ENCODE measurements around the gene DNAJC7.

DNAJC7 gene

DNA sequence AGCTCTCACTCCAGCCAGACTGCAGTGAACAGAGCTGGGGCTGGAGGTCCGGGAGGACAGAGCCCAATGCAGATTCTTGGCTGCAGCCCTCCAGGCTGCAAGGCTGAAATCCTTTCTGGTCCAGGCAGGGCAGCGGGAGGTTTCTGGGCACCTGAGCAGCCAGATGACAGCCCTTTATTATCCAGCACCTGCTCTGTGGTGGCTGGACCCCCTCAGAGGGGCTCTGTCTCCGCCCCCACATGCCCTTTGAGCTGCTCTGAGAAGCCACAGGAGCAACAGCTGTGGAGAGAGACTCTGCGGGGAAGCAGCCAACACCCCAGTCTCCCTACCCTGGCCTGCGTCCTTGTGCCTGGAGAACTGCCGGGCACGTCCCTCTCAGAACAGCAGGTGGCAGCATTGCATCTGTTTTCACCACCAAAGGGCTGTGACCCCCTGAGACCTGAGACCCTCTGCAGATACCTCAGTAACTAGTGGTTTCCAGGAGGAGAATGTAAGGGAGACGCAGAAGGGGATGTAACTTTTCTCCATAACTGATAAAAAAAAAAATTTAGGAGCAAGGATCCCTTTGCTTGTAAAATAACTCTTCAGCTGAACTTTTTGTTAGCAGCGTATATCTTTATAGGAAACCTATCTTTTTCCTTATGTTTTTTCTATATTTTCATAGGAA is 54.3 kb downstream of the DNAJC7 start:
- TF ChIP-seq, protein P1, sequence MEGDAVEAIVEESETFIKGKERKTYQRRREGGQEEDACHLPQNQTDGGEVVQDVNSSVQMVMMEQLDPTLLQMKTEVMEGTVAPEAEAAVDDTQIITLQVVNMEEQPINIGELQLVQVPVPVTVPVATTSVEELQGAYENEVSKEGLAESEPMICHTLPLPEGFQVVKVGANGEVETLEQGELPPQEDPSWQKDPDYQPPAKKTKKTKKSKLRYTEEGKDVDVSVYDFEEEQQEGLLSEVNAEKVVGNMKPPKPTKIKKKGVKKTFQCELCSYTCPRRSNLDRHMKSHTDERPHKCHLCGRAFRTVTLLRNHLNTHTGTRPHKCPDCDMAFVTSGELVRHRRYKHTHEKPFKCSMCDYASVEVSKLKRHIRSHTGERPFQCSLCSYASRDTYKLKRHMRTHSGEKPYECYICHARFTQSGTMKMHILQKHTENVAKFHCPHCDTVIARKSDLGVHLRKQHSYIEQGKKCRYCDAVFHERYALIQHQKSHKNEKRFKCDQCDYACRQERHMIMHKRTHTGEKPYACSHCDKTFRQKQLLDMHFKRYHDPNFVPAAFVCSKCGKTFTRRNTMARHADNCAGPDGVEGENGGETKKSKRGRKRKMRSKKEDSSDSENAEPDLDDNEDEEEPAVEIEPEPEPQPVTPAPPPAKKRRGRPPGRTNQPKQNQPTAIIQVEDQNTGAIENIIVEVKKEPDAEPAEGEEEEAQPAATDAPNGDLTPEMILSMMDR (IDR thresholded peaks at IDR 0.05; ENCODE audit: low read length, missing control alignments), result peak; percentile 91
- no peak overlapping the region for H3K4me3 ChIP-seq (replicated peaks; ENCODE audit: low read depth, low read length)
- DNase-seq (ENCODE audit: low read depth), result peak; percentile 66

DNA sequence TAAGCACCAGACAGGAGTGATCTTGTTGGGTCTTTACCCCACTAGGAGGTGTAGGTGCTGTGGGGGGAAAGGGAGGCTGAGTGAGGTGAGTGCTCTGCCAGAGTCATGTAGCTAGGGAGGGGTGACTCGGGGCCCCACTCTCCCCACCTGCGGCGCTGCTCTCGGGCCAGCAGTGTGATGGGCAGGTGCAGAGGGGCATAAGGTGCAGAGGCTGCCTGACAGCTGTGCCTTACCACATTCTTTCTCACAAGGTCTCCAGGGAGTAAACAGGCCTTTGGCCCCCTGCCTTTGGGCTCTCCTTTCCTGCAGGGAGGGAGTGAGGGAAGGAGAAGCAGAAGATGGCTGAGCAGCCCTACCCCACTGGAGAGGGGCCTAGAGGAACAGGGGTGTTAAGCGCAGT is 55.1 kb downstream of the DNAJC7 start:
- TF ChIP-seq, protein P1 (IDR thresholded peaks at IDR 0.05; ENCODE audit: low read length, missing control alignments), result no peak
- no peak overlapping the region for H3K4me3 ChIP-seq (replicated peaks; ENCODE audit: low read depth, low read length)
- DNase-seq (ENCODE audit: low read depth), result no peak

DNA sequence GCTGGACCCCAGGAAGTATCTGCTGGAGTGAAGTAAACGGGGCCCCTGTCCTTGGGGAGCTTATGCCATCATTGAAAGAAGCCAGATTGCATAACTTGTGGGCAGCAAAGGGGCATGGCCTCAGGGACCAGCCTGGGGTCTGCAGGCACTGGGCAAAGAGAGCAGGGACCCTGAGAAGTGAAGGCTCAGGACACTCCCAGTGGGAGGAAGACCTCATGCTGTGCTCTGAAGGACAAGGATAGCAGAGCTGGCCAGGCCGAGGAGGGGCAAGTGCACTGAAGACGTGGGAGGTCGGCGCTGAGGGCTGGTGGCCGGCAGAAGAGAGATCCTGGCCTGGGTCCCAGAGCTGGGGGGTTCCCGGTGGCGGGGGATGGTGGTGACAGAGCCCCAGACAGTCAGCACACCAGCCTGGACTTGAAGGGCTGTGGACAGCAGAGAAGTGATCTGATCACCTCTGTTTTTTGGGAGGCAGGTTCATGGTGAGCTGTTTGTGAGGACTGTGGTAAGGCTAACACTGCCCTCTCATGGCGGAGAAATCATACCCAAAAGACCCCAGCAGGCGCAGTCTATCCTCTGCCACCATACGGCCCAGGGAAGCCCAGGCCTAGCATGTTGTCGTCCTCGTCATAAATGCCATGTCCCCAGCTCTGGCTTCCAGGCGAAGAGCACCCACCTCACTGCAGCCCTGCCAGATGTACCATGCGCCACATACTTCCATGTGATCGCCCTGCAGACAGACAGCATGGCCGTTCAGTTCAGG is 57.7 kb downstream of the DNAJC7 start:
- TF ChIP-seq, protein P1 (IDR thresholded peaks at IDR 0.05; ENCODE audit: low read length, missing control alignments), result peak; percentile 59
- peak; percentile 78 for DNase-seq (ENCODE audit: low read depth)

GRCh38 chr17:41959030-41959335 is 58.3 kb downstream of the DNAJC7 start:
- DNase-seq (ENCODE audit: low read depth), result no peak
- no peak overlapping the region for H3K4me3 ChIP-seq (replicated peaks; ENCODE audit: low read depth, low read length)
- TF ChIP-seq, protein P1 (IDR thresholded peaks at IDR 0.05; ENCODE audit: low read length, missing control alignments), result no peak

More for the DNA sequence above, 57.7 kb downstream of the DNAJC7 start:
- H3K4me3 ChIP-seq (replicated peaks; ENCODE audit: low read depth, low read length), result no peak overlapping the region

DNA sequence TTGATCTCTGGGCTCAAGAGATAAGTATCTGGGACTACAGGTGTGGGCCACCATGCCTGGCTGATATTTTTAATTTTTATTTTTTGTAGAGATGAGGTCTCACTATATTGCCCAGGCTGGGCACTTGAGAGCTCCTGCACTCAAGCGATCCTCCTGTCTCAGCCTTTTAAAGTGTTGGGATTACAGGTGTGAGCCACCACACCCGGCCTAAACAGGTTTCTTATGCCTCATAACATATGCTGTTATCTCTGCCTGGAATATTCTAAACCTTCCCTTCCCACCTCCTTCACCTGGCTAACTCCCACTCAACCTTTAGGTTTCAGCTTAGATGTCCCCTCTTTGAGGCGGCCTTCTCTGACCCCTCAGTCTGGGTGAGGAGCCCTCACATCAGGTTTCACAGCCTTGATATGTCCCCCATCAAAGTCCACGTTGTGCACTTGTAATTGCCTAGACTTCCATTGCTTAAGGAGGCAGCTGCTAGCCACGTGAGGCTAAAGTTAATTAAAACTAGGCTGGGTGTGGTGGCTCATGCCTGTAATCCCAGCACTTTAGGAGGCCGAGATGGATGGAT is 59.3 kb downstream of the DNAJC7 start:
- TF ChIP-seq, protein P1 (IDR thresholded peaks at IDR 0.05; ENCODE audit: low read length, missing control alignments), result no peak
- no peak for DNase-seq (ENCODE audit: low read depth)
- H3K4me3 ChIP-seq (replicated peaks; ENCODE audit: low read depth, low read length), result no peak overlapping the region

GRCh38 chr17:41957031-41957868 is 60.0 kb downstream of the DNAJC7 start:
- peak; percentile 70 for DNase-seq (ENCODE audit: low read depth)
- TF ChIP-seq, protein P1 (IDR thresholded peaks at IDR 0.05; ENCODE audit: low read length, missing control alignments), result no peak

More at GRCh38 chr17:41957031-41957868, 60.0 kb downstream of the DNAJC7 start:
- H3K4me3 ChIP-seq (replicated peaks; ENCODE audit: low read depth, low read length), result no peak overlapping the region

All from fibroblast of pulmonary artery (primary cell).